ACHN (cell line): ENCODE measurements around the gene BICD1.
A peak's percentile ranks its signal among the peaks of the same experiment; 100 is the strongest.
"Not testable (repeated sequence)": the region's sequence is repeated elsewhere in the genome, so short reads cannot be mapped to it uniquely, and the experiment has no call there.

Experiments used
- DNase-seq: peaks from one replicate; pipeline ENCODE4 v3.0.0-alpha.2; 2015
- in situ Hi-C: cut with HindIII; loops from 2 replicates; pipeline ENCODE4 v1.10.0; 2017; ENCODE audit warnings: low sequenced_read_pairs, low pct_ligation_motif_present, low pct_unique_long_range_greater_than_20kb

Gene BICD1

DNA sequence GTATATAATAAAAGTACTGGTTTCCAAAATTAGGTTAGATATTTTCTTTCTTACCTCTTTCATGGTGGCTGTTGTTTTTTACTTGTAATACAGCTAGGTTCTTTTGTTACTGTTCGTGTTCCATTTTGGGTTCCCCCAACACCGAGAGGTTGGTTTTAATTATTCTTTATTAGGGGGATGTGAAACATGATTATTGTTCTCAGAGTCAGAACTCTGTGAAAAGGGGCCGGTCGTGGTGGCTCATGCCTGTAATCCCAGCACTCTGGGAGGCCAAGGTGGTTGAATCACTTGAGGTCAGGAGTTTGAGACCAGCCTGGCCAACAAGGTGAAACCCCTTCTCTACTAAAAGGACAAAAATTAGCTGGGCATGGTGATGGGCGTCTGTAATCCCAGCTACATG, 108.1 kb downstream of the BICD1 start:
- no peak for DNase-seq
- in situ Hi-C loops = no loop called here

DNA sequence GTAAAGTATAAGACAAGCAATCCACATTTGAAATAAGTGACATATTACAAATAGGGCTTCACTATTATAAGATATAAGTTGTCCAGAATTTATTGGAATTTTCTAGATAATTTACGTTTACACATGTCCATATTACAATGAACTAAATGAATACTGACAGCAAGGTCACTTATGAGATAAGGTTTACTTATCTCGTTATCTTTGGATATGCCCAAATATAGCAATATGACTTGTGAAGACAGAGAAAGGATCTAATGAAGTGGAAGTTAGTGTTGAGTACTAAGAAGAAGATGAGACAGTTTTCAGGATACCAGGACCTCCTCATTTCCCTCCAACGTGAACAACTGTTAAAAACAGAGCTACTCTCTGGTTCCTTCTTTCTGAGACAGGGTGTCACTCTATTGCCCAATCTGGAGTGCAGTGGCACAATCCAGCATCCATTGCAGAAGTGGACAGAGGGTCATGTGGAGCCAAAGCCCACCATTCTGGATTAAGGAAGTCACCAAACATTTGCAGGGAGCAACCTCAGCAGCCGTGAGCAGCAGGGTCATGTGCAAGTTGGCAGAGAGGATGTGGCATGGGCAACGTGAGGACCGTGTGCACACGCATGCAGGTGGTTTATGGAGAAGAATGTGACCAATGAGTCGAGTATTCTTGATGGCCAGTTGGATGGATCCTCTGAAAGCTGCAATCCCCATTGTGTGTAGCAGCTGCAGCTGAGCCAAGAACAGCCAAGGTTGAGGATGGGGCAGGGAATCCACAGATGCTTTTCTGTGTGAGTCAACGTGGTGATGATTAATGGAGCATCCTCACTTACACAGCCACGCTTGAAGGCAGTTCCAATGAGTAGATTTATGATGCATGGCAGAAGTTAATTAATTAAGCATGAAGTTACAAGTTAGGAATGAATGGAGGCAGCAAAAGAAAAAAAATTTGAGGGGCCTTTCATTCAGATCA, 111.0 kb downstream of the BICD1 start:
- peak; percentile 98 for DNase-seq
- in situ Hi-C loops = no loop called here

DNA sequence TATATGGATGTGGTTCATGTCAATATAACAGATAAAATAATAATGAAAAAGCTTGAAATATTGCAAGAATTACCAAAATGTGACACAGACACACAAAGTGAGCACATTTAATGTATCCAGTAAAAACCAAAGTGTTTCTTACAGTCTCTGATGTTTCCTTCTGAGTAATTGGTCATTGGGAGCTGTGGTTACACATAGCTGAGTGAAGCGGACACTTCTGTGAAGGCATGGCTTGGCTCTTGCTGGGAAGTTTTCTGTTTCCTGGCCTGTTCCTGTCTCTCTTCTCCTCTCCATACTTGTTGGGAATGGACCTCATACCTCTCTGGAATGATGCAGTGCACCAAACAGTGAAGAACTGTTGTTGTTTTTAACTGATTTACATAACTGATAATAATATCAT, 117.3 kb downstream of the BICD1 start:
- no peak for DNase-seq
- in situ Hi-C loops = no loop called here

DNA sequence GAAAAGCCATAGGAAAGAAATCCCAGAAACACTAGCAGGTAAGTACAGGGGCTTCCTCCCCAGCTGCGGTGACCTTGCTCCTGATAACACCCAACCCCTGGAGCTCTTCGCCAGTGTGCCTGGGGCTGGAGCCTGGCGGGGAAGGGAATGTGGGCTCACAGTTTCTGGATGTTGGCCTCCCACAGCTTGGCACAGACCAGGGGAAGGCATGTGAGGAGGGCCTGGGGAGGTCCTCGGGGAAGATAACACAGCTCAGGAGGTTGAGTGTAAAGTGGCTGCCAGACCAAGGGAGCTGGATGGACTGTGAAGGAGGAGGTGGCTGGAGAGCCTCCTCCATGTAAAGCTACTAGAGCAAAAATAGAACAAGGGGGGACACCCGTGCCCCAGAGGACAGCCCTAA, 120.1 kb downstream of the BICD1 start:
- no peak for DNase-seq
- in situ Hi-C loops = no loop called here

DNA sequence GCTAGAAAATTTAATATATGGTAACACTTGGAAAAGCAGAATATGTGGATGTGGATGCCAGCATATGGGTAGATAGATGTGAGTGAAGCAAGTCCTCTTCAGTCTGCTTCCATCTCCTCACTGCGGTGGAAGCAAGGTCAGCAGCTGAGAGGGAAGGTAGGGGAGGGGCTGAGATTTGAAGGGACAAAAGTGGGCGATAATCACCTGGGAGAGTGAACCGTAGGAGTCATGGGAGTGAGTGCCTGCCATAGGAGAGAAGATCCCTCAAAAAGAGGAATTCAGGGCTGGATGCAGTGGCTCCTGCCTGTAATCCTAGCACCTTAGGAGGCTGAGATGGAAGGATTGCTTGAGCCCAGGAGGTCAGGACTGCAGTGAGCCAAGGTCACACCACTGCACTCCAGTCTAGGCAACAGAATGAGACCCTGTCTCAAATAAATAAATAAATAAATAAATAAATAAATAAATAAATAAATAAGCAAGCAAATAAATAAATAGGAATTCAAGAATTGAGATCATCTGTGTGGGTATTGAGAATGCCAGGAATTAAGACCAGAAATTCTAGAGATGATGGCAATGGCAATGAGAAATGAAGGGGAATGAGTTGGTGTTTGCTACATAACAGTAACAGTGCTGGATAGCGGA, 123.4 kb downstream of the BICD1 start:
- in situ Hi-C loops = no loop called here
- DNase-seq = no peak

DNA sequence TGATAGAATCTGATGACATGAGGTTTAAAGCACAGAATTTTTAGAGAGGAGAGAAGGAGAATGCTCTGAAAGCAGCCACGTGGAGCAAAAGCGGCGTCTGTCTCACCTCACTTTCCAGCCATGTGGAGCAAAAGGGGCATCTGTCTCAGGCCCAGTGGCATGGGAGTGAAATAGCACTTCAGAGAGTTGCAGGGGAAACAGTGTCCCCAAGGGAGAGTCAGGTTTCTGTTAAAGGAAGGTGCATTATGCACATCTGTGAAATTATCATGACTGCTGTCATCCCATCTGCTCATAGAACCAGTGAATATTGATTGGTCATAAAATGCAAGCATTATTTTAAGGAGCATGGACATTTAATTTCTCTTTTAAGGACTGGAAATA, 124.0 kb downstream of the BICD1 start:
- DNase-seq = no peak
- in situ Hi-C loops = no loop called here

DNA sequence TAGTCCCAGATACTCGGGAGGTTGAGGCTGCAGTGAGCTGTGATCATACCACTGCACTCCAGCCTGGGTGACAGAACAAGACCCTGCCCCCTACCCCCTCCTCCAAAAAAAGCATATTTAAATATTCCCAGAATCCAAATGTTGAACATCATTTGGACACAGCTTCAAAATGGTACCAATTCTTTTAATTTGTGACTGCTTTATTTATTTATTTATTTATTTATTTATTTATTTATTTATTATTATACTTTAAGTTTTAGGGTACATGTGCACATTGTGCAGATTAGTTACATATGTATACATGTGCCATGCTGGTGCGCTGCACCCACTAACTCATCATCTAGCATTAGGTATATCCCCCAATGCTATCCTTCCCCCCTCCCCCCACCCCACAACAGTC, 124.7 kb downstream of the BICD1 start:
- DNase-seq, in situ Hi-C loops: not testable (repeated sequence)

DNA sequence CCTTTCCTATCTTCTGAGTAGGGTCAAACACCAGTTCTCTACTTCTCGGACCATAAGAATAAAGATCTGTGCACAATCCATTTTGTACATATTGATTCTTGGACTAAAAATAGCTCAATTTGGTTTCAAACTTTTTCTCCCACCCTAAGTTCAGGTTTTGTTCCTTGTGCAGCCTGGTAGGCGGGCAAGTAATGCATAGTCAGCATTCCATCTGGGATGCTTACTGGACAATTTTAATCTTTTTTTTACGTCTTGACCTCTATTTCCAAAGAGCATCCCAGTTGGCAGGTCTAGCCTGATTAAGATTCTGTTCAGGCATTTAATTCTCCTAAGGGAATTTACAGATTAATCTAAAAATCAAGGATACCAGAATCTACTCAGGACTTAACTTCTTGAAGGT, 126.9 kb downstream of the BICD1 start:
- no peak for DNase-seq
- in situ Hi-C loops = no loop called here

DNA sequence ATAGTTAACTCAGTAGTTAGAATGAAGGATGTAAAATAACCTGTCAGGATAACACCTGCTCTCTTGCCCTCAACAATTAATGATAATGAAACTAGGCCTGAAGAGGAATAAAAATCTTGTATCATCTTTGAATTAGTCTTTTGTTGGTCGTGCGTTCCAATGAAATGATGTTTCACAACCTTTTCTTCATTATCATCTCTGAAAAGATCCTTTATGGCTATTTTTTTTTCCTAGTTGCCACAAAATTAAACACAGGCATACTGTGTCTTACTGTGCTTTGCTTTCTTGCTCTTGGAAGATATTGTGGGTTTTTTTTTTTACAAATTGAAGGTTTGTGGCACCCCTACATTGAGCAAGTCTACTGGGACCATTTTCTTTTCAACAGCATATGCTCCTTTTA, 128.6 kb downstream of the BICD1 start:
- DNase-seq = no peak

DNA sequence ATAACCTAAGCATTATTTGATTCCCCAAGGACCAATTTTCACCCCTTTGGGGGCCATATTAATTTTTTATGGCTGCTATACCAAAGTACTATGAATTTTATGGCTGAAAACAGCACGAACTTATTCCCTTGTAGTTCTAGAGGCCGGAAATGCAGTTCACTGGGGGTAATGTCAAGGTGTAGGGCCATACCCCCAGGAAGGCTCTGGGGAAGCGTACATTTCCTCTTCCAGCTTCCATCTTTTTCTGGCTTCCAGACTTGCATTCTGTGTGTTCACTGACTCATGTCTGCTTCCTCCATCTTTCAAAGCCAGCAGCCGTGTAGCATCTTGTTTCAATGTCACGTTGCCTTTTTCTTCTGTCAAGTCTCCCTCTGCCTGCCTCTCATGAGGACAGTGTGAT, 133.5 kb downstream of the BICD1 start:
- DNase-seq = no peak
- in situ Hi-C loops = no loop called here

More for the DNA sequence above, 128.6 kb downstream of the BICD1 start:
- in situ Hi-C loops = no loop called here

DNA sequence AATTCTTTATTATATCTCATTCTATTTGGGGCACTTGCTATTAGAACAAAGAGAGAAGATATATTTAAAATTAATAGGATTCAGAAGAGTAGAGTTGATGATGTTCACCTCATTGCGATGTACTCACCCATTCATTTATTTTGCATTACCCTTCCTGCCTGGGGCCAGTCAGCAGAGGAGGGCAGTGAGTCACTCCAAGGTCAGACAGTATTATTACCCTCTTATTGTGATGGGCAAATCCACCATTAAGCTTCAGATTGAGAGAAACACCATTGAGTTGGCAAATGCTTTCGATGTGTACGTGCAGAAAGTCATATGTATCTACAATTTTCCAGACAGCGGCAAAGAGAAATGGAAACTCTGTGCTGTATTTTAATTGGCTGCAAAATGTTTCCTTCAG, 134.2 kb downstream of the BICD1 start:
- in situ Hi-C loops = no loop called here
- peak; percentile 39 for DNase-seq

DNA sequence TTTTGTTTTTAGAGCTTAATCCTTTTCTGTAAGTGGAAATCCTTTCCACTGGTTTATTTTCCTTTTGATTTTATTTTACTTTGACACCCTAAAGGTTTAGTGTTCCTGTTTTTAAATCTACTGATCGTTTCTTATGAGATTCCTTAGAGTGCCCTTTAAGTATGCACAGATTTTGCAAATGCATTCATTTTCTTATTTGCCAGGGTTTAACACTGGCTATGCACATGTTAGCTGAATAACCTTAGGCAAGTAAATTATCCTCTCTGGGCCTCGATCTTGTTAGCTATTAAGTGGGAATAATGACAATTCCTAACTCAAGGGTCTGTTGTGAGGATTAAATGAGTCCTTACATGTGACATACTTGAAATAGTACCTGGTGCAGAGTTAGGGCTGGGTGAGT, 136.0 kb downstream of the BICD1 start:
- in situ Hi-C loops = no loop called here
- no peak for DNase-seq

DNA sequence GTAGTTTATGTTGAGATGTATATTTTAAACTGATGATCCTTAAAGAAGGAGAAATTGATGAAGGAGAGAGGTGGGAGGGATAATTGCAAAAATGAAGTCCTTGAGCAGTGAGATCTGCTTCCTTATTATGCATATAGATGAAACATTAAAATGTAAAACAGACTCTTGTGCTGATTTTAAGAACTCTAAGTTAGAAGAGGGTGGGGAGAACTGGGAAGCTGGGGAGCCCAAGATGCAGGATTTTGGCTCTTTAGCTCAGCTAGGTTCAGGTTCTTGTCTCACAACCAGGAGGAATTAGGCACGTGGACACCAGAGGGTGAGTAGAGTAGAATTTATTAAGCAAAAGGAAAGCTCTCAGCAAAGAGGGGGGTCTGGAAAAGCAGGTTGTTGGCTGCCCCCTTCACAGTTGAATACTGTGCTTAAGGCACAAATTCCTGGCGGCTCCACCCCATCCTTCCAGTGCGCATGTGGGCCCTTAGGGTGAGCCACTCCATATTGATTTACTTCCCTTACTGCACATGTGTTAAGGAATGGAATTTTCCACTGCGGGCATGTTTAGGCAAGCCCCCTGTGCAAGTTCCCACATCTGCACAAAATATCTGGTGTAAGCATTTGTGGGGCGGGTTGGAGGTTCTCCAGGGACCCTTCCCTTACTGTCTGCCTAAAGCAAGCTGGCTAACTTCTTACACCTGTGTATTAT, 141.9 kb downstream of the BICD1 start:
- DNase-seq = no peak

DNA sequence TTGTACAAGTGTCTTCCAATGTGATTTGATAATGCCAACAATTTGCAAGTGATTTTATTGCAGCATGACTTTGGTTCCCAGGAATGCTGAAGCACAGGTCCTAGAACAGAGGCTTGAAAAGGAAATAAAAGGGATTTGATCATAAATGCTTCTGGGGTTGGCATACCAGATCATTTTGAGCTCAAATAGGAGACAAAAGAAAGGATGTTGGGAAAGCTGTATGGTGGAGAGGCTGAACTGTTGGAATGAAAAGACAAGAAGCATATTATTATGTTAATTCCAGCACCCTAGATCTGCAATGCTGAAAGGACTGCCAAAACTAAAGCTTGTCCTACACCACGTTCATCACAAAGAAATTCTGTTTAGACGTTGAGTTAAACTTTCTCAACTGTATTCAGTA, 143.1 kb downstream of the BICD1 start:
- in situ Hi-C loops = no loop called here
- DNase-seq = no peak

More for the DNA sequence above, 141.9 kb downstream of the BICD1 start:
- in situ Hi-C loops = no loop called here

DNA sequence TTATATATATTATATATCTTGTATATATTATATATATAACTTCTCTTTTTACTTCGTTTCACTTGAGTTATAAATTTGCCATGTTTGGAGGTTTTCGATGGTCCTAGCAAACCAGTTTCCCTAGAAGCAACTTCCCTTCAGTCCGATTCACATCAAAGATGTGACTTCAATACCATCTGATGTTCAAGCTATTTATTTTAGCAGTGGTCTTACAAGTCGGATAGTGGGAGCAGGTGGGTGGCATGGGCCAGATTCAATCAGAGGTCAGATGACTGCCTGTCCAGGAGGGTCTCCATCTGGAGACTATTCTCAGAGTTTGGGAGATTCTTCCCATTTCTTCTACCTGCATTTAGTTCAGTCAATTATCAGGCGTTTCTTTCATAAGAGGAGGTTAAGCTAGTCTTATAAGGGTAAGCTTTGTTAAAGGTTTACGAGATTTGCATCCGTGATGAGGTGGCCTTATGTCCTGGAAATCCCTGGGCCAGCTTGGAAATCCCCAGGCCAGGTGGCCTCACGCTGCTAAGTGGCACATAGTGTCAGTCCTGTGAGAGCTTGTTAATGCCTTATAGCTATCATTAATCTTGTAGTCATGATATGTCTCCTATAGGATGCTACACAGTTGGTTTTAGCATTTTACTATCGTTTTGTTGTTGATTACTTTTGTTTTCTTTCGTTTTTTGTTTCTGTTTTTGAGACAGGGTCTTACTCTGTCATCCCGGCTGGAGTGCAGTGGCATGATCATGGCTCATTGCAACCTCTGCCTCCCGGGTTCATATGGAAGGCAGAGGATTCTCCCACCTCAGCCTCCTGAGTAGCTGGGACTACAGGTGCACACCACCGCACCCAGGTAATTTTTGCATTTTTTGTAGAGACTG, 145.8 kb downstream of the BICD1 start:
- DNase-seq = no peak
- in situ Hi-C loops = no loop called here

DNA sequence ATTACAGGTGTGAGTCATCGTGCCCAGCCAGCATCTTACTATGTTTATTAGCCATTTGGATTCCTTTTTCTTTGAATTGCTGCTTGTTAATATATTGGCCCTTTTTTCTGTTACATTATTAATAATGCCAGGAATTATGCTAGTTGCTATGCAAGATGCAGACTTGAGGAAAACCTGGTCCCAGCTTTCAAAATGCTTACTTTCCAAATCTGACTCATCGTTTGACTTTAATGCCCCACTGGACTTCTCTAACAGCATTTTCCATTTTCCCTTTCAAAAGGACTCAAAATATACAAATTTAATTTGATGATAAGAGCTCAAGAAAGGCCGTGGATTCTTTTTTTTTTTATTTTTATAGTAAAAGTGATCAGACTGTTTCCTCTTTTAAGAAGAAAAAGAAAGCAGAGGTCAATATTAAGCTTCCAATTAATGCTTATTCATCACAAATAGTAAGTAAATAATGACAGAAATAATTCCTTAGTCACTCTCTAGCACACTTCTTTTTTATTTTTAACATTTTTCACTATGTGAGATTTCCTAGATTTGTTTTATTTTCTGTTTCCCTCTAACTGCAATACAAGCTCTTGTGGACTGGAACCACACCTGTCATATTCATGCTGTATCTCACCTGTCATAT, 146.6 kb downstream of the BICD1 start:
- in situ Hi-C loops = no loop called here
- DNase-seq = peak; percentile 28

DNA sequence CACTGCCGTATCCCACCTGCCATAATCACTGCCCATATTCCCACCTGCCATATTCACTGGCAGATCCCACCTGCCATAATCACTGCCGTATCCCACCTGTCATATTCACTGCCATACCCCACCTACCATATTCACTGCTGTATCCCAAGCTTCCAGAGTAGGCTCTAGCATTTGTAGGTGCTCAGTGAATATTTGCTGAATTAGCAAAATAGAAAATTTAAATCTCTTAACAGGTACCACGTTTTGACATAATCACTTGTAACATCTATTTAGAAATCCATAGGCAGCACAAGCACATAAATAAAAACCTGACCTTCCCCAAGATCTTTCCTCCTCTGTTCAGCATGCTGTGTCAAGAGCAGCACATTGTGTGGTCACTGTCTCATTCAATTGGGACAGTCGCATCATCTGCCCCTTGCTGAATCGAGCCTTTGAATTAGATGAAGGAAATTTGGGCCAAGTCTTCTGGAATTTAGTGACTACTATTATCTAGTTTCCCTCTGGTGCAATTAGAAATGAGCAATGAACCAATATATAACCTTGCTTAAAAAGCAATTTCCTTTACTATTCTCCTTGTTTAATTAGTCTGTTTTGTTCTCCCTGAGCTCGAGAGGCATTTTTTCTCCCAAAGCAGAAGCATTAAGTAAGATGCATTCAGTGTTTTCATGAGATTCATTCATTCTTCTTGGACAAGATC, 147.8 kb downstream of the BICD1 start:
- DNase-seq = no peak
- in situ Hi-C loops = no loop called here

DNA sequence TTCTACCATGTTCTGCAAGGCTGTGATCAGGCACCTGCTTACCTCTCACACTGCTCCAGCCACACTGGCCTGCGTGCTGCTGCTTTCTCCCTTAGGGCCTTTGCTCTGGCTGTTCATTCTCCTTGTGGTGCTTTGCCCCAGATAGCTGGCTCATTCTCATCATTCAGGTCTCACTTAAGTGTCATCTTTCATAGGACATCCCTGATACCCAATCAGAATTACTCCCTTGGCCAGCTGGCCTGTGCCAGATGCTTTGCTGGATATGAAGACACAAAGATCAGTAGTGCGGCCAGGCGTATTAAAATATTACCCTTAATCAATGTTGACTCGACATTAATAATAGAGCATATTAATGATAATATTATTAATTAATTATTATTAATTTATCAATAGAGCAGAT, 148.9 kb downstream of the BICD1 start:
- no peak for DNase-seq

More for the DNA sequence above, 148.9 kb downstream of the BICD1 start:
- in situ Hi-C loops = no loop called here
